22Rv1 (cell line): ENCODE results near the gene MIPEP.

Source experiments
- H3K27ac ChIP-seq: fragments of 450-650 bp; 2 replicates; pipeline ENCODE4 v1.5.1; 2017
- ZFX ChIP-seq: fragments of 450-650 bp; IDR thresholded peaks from 2 replicates; pipeline ENCODE4 v1.6.1; 2017; ENCODE audit warnings: antibody characterized with exemption, borderline replicate concordance
- TF ChIP-seq, protein P1 (sequence below): fragments of 450-650 bp; IDR thresholded peaks from 2 replicates; pipeline ENCODE4 v1.5.1; 2017; ENCODE audit warnings: mild to moderate bottlenecking

The MIPEP gene

DNA sequence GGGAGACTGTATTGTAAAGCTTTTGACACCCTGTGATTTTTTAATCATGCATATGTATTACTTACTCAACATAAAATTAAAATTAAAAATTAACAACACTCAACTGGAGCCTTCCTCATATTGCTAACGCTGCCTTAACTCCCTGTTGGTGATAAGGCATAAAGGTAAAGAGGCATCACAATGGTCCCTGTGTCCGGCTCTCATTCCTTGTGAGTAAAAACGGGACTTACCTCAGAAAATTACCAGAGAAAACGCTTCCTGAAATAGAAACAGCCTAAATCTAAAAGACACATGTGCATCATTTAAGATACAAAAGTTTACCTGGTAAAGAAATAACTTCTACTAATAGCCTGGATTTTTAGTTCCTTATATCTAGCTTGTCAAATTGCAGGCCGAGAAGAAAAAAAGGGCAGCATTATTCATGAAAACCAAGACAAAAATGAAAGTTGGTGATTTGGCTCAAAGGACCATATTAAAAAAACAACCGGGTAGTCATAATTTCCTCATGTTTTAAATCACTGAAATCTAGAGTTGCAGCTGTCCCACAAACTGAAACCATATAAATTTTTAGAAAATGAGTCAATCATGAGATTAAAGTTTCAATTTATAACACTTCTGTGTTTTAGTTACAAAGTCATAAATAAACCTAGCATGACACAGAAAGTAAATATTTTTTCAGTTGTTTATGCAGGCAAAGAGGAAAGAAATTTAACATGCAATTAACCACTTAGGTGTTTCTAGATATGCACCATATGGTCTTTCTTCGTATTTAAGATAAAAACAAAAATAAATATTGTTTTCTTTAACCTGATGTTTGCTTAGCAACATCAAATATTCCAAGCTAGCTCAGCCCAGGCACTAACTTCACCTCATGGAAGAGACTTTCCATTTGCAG is 94.7 kb downstream of the MIPEP start:
- TF ChIP-seq ZFX: no peak
- TF ChIP-seq, protein P1, sequence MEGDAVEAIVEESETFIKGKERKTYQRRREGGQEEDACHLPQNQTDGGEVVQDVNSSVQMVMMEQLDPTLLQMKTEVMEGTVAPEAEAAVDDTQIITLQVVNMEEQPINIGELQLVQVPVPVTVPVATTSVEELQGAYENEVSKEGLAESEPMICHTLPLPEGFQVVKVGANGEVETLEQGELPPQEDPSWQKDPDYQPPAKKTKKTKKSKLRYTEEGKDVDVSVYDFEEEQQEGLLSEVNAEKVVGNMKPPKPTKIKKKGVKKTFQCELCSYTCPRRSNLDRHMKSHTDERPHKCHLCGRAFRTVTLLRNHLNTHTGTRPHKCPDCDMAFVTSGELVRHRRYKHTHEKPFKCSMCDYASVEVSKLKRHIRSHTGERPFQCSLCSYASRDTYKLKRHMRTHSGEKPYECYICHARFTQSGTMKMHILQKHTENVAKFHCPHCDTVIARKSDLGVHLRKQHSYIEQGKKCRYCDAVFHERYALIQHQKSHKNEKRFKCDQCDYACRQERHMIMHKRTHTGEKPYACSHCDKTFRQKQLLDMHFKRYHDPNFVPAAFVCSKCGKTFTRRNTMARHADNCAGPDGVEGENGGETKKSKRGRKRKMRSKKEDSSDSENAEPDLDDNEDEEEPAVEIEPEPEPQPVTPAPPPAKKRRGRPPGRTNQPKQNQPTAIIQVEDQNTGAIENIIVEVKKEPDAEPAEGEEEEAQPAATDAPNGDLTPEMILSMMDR: no peak
- H3K27ac ChIP-seq: peak overlapping the region; percentile 28

DNA sequence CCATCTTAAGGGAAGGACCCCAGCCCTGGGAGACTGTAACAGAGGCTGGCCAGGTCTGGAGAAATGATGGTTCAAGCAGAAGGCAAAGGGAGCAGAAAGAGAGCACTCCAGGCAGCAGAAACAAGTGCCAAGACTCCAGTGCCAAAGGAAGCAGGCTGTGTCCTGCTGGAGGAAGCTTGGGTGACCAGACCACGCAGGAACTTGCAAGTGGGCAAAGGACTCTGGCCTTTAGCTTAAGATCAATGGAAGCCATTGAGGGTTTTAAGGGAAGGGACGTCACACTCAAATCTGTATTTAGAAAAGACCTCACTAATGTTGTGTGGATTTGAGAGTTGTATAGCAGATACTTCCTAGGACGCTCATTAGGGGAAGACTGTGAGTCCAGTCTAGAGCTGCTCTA is 95.5 kb downstream of the MIPEP start:
- TF ChIP-seq ZFX: no peak
- TF ChIP-seq, protein P1: no peak
- H3K27ac ChIP-seq: peak overlapping the region; percentile 28; the same call in 1 of the 2 replicates

DNA sequence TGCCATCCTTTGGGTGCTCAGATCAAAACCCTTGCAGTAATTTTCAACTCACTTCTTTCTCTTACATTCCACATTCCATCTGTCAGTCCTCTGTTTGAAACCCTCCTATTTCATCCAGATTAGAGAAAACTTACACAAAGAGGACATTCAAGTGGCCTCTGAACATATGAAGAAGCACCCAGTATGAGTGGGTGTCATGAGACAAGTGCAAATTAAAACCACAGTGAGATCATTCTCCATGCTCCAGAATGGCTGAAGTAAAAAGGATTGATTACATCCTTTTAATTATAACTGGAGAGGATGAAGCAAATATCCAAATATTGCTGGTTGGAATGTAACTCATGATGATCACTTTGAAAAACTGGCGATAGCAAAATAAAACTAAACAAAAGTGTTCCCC is 96.5 kb downstream of the MIPEP start:
- TF ChIP-seq, protein P1: no peak
- TF ChIP-seq ZFX: no peak
- H3K27ac ChIP-seq: no peak overlapping the region

DNA sequence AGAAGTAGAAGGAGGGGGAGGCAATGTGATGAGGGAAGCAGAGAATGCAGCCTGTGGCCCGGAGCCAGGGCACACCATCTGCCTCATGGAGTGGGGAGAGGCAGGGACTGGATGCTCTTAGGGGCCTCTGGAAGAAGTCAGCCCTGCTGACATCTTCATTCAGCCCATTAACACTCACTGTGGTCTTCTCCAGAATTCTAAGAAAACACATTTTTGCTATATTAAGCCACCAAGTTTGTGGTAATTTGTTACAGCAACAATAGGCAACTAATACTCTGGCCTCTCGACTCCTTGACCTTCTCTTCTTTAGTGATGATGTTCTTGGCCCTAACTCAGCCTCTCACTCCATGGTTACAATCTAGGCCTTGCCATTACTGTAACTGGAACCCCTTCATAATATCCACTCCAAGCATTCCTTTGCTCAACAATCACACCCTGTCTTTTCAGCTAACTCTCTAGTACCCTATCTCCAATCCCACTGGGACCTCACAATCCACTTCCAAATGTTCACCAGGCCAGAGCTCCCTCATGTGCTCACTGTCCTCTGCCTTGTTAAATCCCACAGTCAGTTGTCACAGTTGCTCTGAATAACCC is 98.5 kb downstream of the MIPEP start:
- TF ChIP-seq, protein P1: no peak
- no peak for TF ChIP-seq ZFX
- no peak overlapping the region for H3K27ac ChIP-seq

DNA sequence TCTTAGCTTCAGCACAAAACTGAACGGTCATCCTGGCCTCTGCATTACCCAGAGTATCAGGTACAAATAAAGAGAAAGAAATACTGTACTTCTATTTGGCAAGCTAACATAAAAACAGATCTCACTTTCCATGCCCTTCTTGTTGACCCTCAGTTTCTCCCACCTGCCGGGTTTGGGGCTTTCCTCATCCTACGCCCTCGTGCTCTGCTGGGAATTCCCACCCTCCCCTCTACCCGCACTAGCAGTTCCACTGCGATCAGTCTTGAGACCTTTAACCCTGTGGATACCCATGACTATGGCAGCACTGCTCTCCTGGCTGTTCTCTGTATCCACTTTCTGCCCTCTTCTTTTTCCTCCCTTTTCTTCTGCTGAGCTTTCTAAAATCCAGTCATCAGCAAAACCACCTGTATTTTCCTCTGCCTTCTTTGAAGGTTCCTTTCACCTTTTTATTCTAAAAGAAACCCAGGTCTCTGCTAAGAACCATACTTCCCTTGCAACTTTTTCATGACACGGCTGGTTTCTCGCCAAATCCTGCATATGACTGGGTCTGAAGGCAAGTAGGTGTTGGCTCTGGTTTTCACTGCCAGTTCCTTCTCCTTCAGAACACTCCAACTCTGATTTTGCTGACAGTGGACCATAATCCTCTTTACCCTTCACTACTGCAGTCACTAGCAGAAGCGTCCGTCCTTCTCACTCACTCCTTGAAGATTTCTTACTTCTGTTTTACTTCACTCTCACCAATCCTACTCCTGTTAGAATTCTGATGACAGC is 99.4 kb downstream of the MIPEP start:
- TF ChIP-seq, protein P1: no peak
- no peak for TF ChIP-seq ZFX
- H3K27ac ChIP-seq: peak overlapping the region; percentile 38

DNA sequence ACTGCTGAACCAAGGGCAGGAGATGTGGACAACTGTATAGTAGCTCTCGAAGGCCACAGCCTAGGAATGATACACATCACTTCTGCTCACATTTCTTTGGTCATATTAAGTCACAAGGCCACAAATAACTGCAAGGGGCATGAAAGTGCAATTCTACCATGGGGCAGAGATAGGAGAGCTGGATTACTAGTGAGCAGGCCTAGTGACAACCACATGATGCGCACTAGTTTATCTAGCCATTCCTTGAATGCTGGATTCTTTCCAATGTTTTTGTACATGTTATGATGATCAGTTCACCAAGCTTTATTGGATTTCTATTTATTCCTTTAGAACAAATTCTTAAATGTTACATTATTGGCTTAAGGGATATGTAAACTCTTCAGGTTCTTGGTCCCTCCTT is 100.7 kb downstream of the MIPEP start:
- peak overlapping the region; percentile 38 for H3K27ac ChIP-seq

DNA sequence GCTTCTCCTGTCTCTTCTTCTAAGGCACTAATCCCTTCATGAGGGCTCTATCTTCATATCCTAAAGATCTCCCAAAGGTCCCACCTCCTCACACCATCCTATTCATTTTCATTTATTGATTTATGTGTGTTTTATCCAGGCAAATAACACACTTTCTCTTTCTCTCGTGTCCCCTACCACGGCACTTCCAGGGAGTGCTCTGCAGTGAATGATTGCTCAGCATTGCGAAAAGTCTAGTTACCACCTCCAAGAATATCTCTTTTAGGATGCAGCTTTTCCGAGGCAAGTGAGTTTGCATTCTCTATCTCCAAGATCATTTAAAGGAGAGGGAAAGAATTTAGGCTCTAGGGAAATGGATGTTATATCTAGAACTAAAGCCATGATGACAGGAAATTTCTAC is 101.7 kb downstream of the MIPEP start:
- TF ChIP-seq, protein P1: no peak
- no peak for TF ChIP-seq ZFX
- no peak overlapping the region for H3K27ac ChIP-seq

More for the DNA sequence above, 100.7 kb downstream of the MIPEP start:
- TF ChIP-seq ZFX: no peak
